LNCAP (cell line): ENCODE data around the gene DR1.

ENCODE experiments used
- CTCF ChIP-seq: fragments of 450-650 bp; IDR thresholded peaks from 2 replicates; pipeline ENCODE4 v1.5.1; 2017; ENCODE audit warnings: mild to moderate bottlenecking

Gene DR1

GRCh38 chr1:93365813-93366212 is 20.1 kb downstream of the DR1 start:
- TF ChIP-seq CTCF, result no peak

GRCh38 chr1:93369734-93370133 is 24.0 kb downstream of the DR1 start:
- no peak for TF ChIP-seq CTCF

- TF ChIP-seq CTCF, result no peak
Measured at GRCh38 chr1:93374334-93375106, 28.8 kb downstream of the DR1 start.

GRCh38 chr1:93384656-93385055 is 38.9 kb downstream of the DR1 start:
- no peak for TF ChIP-seq CTCF

- TF ChIP-seq CTCF, result no peak
Measured at GRCh38 chr1:93394514-93394913, 48.8 kb downstream of the DR1 start.

GRCh38 chr1:93395195-93395594 is 49.5 kb downstream of the DR1 start:
- TF ChIP-seq CTCF, result no peak

DNA sequence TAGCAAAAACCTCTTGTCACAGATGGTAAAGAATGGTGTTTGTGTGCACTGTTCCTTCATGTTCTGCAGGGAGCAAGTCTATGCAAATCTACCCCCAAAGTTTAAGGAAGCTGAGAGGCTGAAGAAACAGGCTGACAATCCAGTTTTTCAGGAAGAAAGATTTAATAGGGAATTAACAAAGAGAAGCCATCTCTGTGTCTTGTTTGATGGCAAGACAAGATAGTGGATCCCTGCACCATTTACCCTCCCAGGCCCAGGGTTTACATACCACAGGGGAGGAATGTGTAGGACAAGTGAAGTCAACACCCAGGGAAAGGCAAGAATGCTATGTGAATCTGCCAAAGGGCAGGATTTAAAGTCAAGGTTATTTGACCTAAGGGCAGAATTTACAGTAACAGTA is 54.1 kb downstream of the DR1 start:
- no peak for TF ChIP-seq CTCF

GRCh38 chr1:93408203-93408602 is 62.5 kb downstream of the DR1 start:
- TF ChIP-seq CTCF, result no peak
